Measurements from ENCODE around the gene STIP1.
"Not testable (repeated sequence)": the region's sequence is repeated elsewhere in the genome, so short reads cannot be mapped to it uniquely, and the experiment has no call there.

DNA sequence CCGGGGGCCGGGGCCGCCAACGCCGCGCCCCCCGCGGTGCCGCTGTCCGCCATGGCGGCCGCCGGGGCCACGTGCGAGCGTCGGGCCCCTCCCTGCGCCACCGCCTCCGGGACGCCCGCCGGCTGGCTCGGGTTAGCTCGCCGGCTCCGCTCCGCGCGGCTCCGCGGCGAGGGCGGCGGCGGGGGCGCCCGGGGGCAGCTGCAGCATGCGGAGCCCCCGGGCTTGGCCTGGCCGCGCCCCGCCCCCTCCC lies 60.6 kb downstream of the STIP1 start:
- TF ChIP-seq EZH2 (IDR thresholded peaks at IDR 0.05; ENCODE audit: insufficient read depth, low read length): not testable (repeated sequence)
- TF ChIP-seq, protein P1, sequence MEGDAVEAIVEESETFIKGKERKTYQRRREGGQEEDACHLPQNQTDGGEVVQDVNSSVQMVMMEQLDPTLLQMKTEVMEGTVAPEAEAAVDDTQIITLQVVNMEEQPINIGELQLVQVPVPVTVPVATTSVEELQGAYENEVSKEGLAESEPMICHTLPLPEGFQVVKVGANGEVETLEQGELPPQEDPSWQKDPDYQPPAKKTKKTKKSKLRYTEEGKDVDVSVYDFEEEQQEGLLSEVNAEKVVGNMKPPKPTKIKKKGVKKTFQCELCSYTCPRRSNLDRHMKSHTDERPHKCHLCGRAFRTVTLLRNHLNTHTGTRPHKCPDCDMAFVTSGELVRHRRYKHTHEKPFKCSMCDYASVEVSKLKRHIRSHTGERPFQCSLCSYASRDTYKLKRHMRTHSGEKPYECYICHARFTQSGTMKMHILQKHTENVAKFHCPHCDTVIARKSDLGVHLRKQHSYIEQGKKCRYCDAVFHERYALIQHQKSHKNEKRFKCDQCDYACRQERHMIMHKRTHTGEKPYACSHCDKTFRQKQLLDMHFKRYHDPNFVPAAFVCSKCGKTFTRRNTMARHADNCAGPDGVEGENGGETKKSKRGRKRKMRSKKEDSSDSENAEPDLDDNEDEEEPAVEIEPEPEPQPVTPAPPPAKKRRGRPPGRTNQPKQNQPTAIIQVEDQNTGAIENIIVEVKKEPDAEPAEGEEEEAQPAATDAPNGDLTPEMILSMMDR (IDR thresholded peaks at IDR 0.05; ENCODE audit: insufficient read depth, low read depth, low read length): not testable (repeated sequence)

All from astrocyte (in vitro differentiated cells and primary cell).